G401.6 (cell line): ENCODE data around the gene CADM4.
"Not testable (repeated sequence)": the region's sequence is repeated elsewhere in the genome, so short reads cannot be mapped to it uniquely, and the experiment has no call there.

Experiments
- FAIRE-seq: peaks from 2 replicates; lab custom pipeline; 2012; peaks lifted over from hg19 to GRCh38; lab: Jason Lieb, UNC

CADM4 gene

GRCh38 chr19:43639519-43640423, at the start of gene CADM4:
CADM4 (minus strand) TSS chr19:43639850; CDS start chr19:43639790, 60 bp downstream.
- no peak for FAIRE-seq

- no peak for FAIRE-seq
Observed at GRCh38 chr19:43688059-43688701, 48.5 kb upstream of the CADM4 start.

- no peak for FAIRE-seq
Observed at GRCh38 chr19:43687660-43687997, 48.0 kb upstream of the CADM4 start.

GRCh38 chr19:43684326-43684725, 44.7 kb upstream of the CADM4 start:
- FAIRE-seq: no peak

- no peak for FAIRE-seq
Observed at GRCh38 chr19:43683905-43684304, 44.3 kb upstream of the CADM4 start.

- no peak for FAIRE-seq
Observed at GRCh38 chr19:43682824-43683661, 43.4 kb upstream of the CADM4 start.

- FAIRE-seq: not testable (repeated sequence)
Observed at GRCh38 chr19:43682269-43682668, 42.6 kb upstream of the CADM4 start.

GRCh38 chr19:43681821-43682220, 42.2 kb upstream of the CADM4 start:
- no peak for FAIRE-seq

GRCh38 chr19:43678512-43679261, 39.0 kb upstream of the CADM4 start:
- no peak for FAIRE-seq

- no peak for FAIRE-seq
Observed at GRCh38 chr19:43675906-43676305, 36.3 kb upstream of the CADM4 start.

- FAIRE-seq: no peak
Observed at GRCh38 chr19:43675269-43675879, 35.7 kb upstream of the CADM4 start.

- FAIRE-seq: no peak
Observed at GRCh38 chr19:43674596-43674995, 34.9 kb upstream of the CADM4 start.

GRCh38 chr19:43674183-43674582, 34.5 kb upstream of the CADM4 start:
- FAIRE-seq: no peak

- no peak for FAIRE-seq
Observed at GRCh38 chr19:43673637-43674036, 34.0 kb upstream of the CADM4 start.

- no peak for FAIRE-seq
Observed at GRCh38 chr19:43672061-43672679, 32.5 kb upstream of the CADM4 start.

- peak; percentile 98 for FAIRE-seq
Observed at GRCh38 chr19:43668406-43669109, 28.9 kb upstream of the CADM4 start.

GRCh38 chr19:43667876-43668405, 28.3 kb upstream of the CADM4 start:
- FAIRE-seq: no peak

- FAIRE-seq: no peak
Observed at GRCh38 chr19:43667126-43667875, 27.7 kb upstream of the CADM4 start.

GRCh38 chr19:43664018-43664417, 24.4 kb upstream of the CADM4 start:
- FAIRE-seq: no peak
